Ascending aorta (tissue), 2 donors: ENCODE data around the gene SMG6. TPM values are rescaled to one million over a fixed set of nuclear protein-coding genes. Genes with fewer than 3 reads are reported as not detected.

Source experiments
- DNase-seq, 2 donors: peaks; one replicate each; pipeline ENCODE4 v3.0.0-alpha.2; 2019; ENCODE audit warnings: low spot score in 2 of 2
- H3K27ac ChIP-seq, 2 donors: fragments of 200-600 bp; sonication (generic); one replicate each; pipeline ENCODE4 v1.5.1; 2016 to 2017; ENCODE audit warnings: mild to moderate bottlenecking in 1 of 2
- H3K27me3 ChIP-seq: fragments of 200-600 bp; sonication (generic); one replicate; pipeline ENCODE4 v1.5.1; 2017
- H3K36me3 ChIP-seq, 2 donors: fragments of 200-600 bp; sonication (generic); one replicate each; pipeline ENCODE4 v1.5.1; 2016
- H3K4me1 ChIP-seq, 2 donors: fragments of 200-600 bp; sonication (generic); one replicate each; pipeline ENCODE4 v1.5.1; 2016 to 2017; ENCODE audit warnings: mild to moderate bottlenecking in 1 of 2
- H3K4me3 ChIP-seq, 2 donors: fragments of 200-600 bp; sonication (generic); one replicate each; pipeline ENCODE4 v1.5.1; 2016 to 2017; ENCODE audit warnings: mild to moderate bottlenecking in 1 of 2
- H3K9me3 ChIP-seq, 2 donors: fragments of 200-600 bp; sonication (generic); one replicate each; pipeline ENCODE4 v1.5.1; 2016
- CTCF ChIP-seq, 3 experiments: fragments of 200-600 bp in 2 of 3; fragments of 450-650 bp in 1 of 3; sonication (generic) in 2 of 3; IDR thresholded peaks; one replicate each; pipeline ENCODE4 v1.5.1; 2016 to 2019; ENCODE audit warnings: antibody characterized with exemption in 3 of 3, mild to moderate bottlenecking in 1 of 3, moderate library complexity in 1 of 3
- intact Hi-C: fragments of 100-400 bp; cut with DNase I; formaldehyde crosslinking; loops from one replicate; pipeline ENCODE4 v1.15.1; 2023
- total RNA-seq: library from RNA; depleted of rRNA; stranded (reverse); fragments of >200 nt; gene quantifications from one replicate; pipeline ENCODE4 v1.1.0, GENCODE V29; 2016

Gene SMG6
- total RNA-seq, 1 donor from 2014 or later, result 50.8 TPM

GRCh38 chr17:2122641-2123302 lies 180.8 kb downstream of the SMG6 start:
- H3K27me3 ChIP-seq, result no peaks in the 10 kb centered on the region
- H3K36me3 ChIP-seq, result peaks cover 0 to 2% of the 10 kb centered on the region in 2 donors
- peak in 1 of 3 experiments; percentile 2 for TF ChIP-seq CTCF (IDR thresholded peaks at IDR 0.05)
- peak overlapping the region in 1 of 2 donors; percentile 13 for H3K4me3 ChIP-seq
- intact Hi-C loops, result no loop called here
- peak; percentile 17 to 81 for DNase-seq
- H3K4me1 ChIP-seq, result peaks cover 8 to 19% of the 10 kb centered on the region in 2 donors
- H3K9me3 ChIP-seq, result no peaks in the 10 kb centered on the region
- H3K27ac ChIP-seq, result peak overlapping the region; percentile 31 to 54

GRCh38 chr17:2120586-2121335 lies 182.8 kb downstream of the SMG6 start:
- Histone ChIP-seq H3K4me3 (no peak overlapping the region), H3K27ac (no peak overlapping the region), H3K9me3 (no peaks in the 10 kb centered on the region), H3K4me1 (peaks cover 8 to 19% of the 10 kb centered on the region in 2 donors), H3K27me3 (no peaks in the 10 kb centered on the region), H3K36me3 (no peaks in the 10 kb centered on the region)
- DNase-seq, result no peak
- intact Hi-C loops, result no loop called here
- no peak for TF ChIP-seq CTCF (IDR thresholded peaks at IDR 0.05)

- no peak for DNase-seq
- TF ChIP-seq CTCF (IDR thresholded peaks at IDR 0.05), result no peak
- no peaks in the 10 kb centered on the region for H3K27me3 ChIP-seq
Observed at GRCh38 chr17:2113279-2113622, 190.3 kb downstream of the SMG6 start.

GRCh38 chr17:2111691-2112090 lies 191.9 kb downstream of the SMG6 start:
- Histone ChIP-seq H3K4me3 (no peak overlapping the region), H3K27ac (no peak overlapping the region), H3K9me3 (no peaks in the 10 kb centered on the region), H3K36me3 (no peaks in the 10 kb centered on the region), H3K27me3 (no peaks in the 10 kb centered on the region), H3K4me1 (peaks cover 7 to 14% of the 10 kb centered on the region in 2 donors)
- intact Hi-C loops, result no loop called here
- no peak for TF ChIP-seq CTCF (IDR thresholded peaks at IDR 0.05)
- no peak for DNase-seq

More at GRCh38 chr17:2113279-2113622, 190.3 kb downstream of the SMG6 start:
- no peak overlapping the region for H3K27ac ChIP-seq
- intact Hi-C loops, result no loop called here
- H3K36me3 ChIP-seq, result no peaks in the 10 kb centered on the region
- H3K4me1 ChIP-seq, result no peaks in the 10 kb centered on the region
- H3K4me3 ChIP-seq, result no peak overlapping the region
- no peaks in the 10 kb centered on the region for H3K9me3 ChIP-seq

GRCh38 chr17:2110436-2110835 lies 193.1 kb downstream of the SMG6 start:
- no peak overlapping the region for H3K4me3 ChIP-seq

More at GRCh38 chr17:2110436-2110835, 193.1 kb downstream of the SMG6 start:
- no peaks in the 10 kb centered on the region for H3K27me3 ChIP-seq
- H3K27ac ChIP-seq, result no peak overlapping the region
- no peaks in the 10 kb centered on the region for H3K9me3 ChIP-seq
- no peak for DNase-seq
- intact Hi-C loops, result no loop called here
- TF ChIP-seq CTCF (IDR thresholded peaks at IDR 0.05), result no peak
- H3K36me3 ChIP-seq, result no peaks in the 10 kb centered on the region
- H3K4me1 ChIP-seq, result peaks cover 10 to 22% of the 10 kb centered on the region in 2 donors
